IPS-NIHi7 (cell line): ENCODE results near the gene NSUN7.
"Not testable (repeated sequence)": the region's sequence is repeated elsewhere in the genome, so short reads cannot be mapped to it uniquely, and the experiment has no call there.

ENCODE experiments used
- DNase-seq: peaks from one replicate; pipeline ENCODE4 v3.0.0; 2012; ENCODE audit warnings: mixed read lengths; ENCODE audit errors: extremely low spot score

The NSUN7 gene

GRCh38 chr4:40817157-40817556 is 67.4 kb downstream of the NSUN7 start:
- DNase-seq: not testable (repeated sequence)

GRCh38 chr4:40820101-40820500 is 70.3 kb downstream of the NSUN7 start:
- DNase-seq: no peak

- DNase-seq: no peak
Measured at GRCh38 chr4:40822420-40823166, 72.8 kb downstream of the NSUN7 start.

- DNase-seq: no peak
Measured at GRCh38 chr4:40825014-40825838, 75.5 kb downstream of the NSUN7 start.

GRCh38 chr4:40826821-40827220 is 77.1 kb downstream of the NSUN7 start:
- no peak for DNase-seq

- no peak for DNase-seq
Measured at GRCh38 chr4:40827758-40828157, 78.0 kb downstream of the NSUN7 start.

- no peak for DNase-seq
Measured at GRCh38 chr4:40828661-40829060, 78.9 kb downstream of the NSUN7 start.

GRCh38 chr4:40829586-40829985 is 79.8 kb downstream of the NSUN7 start:
- no peak for DNase-seq

GRCh38 chr4:40831146-40831907 is 81.6 kb downstream of the NSUN7 start:
- no peak for DNase-seq

- no peak for DNase-seq
Measured at GRCh38 chr4:40832175-40832574, 82.4 kb downstream of the NSUN7 start.

- no peak for DNase-seq
Measured at GRCh38 chr4:40833212-40833611, 83.5 kb downstream of the NSUN7 start.

GRCh38 chr4:40837094-40837870 is 87.5 kb downstream of the NSUN7 start:
- DNase-seq: no peak

GRCh38 chr4:40838742-40839141 is 89.0 kb downstream of the NSUN7 start:
- DNase-seq: no peak

GRCh38 chr4:40840255-40840984 is 90.7 kb downstream of the NSUN7 start:
- DNase-seq: no peak

- peak; percentile 94 for DNase-seq
Measured at GRCh38 chr4:40840985-40841571, 91.3 kb downstream of the NSUN7 start.

- no peak for DNase-seq
Measured at GRCh38 chr4:40842318-40842717, 92.6 kb downstream of the NSUN7 start.

- DNase-seq: no peak
Measured at GRCh38 chr4:40842725-40843423, 93.1 kb downstream of the NSUN7 start.

- DNase-seq: no peak
Measured at GRCh38 chr4:40843696-40844095, 93.9 kb downstream of the NSUN7 start.

GRCh38 chr4:40844261-40844660 is 94.5 kb downstream of the NSUN7 start:
- DNase-seq: no peak
